AG20443 (cell line): ENCODE measurements around the gene DEPP1.
A peak's percentile ranks its signal among the peaks of the same experiment; 100 is the strongest.

Experiments
- DNase-seq: peaks from one replicate; pipeline ENCODE4 v3.0.0; 2012; ENCODE audit warnings: low spot score, mixed read lengths

The DEPP1 gene

DNA sequence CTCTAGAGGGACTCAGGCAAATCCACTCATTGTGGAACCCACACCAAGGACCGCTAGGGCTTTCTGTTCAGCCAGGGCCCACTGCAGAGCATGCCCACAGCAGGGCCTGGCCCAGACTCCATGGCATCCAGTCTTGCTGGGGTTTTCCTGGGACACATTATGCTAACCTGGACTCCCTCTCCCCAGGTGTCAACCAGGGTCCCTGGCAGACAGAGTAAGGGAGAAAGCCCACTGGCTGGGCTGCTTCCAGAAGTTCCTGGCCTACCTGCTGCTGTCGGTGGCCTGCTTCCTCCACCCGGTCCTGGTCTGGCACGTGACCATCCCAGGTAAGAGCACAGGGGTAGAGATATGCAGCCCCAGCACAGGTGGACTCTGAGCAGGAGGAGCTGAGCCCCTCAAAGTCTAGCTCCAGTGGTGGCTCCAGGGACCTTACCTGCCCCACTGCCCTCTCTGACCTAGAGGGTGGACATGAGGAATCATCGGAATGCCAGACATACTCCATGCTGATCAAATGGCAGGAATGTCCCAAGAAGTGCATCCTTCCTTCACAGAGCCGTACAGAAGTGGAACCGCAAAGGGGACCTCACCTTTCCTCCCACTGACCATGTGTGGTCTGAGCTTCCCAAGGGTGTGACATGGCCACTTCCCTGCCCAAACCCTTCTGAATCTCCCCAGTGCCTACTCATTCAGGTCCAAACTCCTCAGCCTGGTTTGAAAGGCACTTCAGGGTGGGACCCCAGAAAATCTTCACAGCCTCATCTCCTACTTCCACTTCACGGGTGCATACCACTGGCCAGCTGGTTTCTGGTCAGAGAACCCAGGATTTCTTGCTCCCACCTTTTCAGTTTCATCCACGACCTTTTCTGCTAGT, 44.9 kb downstream of the DEPP1 start:
- DNase-seq: no peak

GRCh38 chr10:44932517-44933450, 45.8 kb downstream of the DEPP1 start:
- peak; percentile 87 for DNase-seq

- DNase-seq: no peak
These were observed 46.7 kb downstream of the DEPP1 start for GRCh38 chr10:44931621-44932516.

DNA sequence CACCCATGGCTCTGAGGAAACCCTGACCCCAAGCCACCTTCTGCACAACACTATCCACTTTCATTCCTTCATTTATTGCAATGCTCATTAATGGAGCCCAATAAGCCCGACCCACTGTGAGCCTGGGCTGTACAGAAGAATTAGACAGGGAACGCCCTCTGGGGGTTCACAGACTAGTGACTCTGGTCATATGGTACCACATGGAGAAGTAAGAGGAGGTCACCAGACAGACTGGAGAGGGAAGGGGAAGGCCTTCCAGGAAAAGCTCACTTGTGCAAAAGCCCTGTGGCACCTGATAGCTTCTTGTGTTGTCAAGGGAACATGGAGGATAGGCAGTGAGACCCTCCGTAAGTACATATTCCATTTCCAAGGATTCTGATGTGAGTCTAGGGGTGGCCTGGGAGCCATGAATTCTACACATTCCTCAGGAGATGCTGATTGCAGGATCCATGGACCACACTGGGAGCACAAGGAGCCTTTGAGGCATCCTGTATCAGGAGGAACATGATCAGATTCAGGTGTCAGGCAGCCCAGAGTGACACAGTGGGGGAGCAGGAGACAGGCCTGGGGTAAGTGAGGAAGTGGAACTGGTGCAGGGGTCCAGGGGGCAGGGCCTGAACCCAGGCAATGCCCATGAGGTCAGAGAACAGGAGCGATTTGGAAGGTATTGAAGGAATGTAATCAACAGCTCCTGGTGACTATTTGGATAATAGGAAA, 47.5 kb downstream of the DEPP1 start:
- DNase-seq: no peak

- no peak for DNase-seq
These were observed 49.0 kb downstream of the DEPP1 start for GRCh38 chr10:44929356-44930255.

- no peak for DNase-seq
These were observed 50.1 kb downstream of the DEPP1 start for GRCh38 chr10:44928462-44928861.

- peak; percentile 35 for DNase-seq
These were observed 51.3 kb downstream of the DEPP1 start for GRCh38 chr10:44927352-44927751.

- DNase-seq: no peak
These were observed 51.8 kb downstream of the DEPP1 start for GRCh38 chr10:44926751-44927351.
